ENCODE results near the gene EFCAB6. TPM values are rescaled to one million over a fixed set of nuclear protein-coding genes. Genes with fewer than 3 reads are reported as not detected.

Gene EFCAB6
- total RNA-seq, 1 experiment from 2014 or later: 2.5 TPM

- TF ChIP-seq EZH2 (IDR thresholded peaks at IDR 0.05; ENCODE audit: low read depth): no peak
- TF ChIP-seq, protein P1, sequence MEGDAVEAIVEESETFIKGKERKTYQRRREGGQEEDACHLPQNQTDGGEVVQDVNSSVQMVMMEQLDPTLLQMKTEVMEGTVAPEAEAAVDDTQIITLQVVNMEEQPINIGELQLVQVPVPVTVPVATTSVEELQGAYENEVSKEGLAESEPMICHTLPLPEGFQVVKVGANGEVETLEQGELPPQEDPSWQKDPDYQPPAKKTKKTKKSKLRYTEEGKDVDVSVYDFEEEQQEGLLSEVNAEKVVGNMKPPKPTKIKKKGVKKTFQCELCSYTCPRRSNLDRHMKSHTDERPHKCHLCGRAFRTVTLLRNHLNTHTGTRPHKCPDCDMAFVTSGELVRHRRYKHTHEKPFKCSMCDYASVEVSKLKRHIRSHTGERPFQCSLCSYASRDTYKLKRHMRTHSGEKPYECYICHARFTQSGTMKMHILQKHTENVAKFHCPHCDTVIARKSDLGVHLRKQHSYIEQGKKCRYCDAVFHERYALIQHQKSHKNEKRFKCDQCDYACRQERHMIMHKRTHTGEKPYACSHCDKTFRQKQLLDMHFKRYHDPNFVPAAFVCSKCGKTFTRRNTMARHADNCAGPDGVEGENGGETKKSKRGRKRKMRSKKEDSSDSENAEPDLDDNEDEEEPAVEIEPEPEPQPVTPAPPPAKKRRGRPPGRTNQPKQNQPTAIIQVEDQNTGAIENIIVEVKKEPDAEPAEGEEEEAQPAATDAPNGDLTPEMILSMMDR (conservative IDR thresholded peaks at IDR 0.05): no peak; the same call in 1 of the 2 replicates
These were observed 275.0 kb downstream of the EFCAB6 start for GRCh38 chr22:43537019-43537585.

GRCh38 chr22:43535741-43536140, 276.4 kb downstream of the EFCAB6 start:
- no TSS peak for BruUV-seq (replicated peaks)
- intact Hi-C loops (cut with micrococcal nuclease; ENCODE audit: unreplicated experiment): no loop called here
- Histone ChIP-seq H3F3A (ENCODE audit: insufficient read depth, low read depth) (no peaks in the 10 kb centered on the region), H3K27me3 (ENCODE audit: insufficient read depth, low read depth) (peaks cover 100% of the 10 kb centered on the region), H3K4me1 (replicated peaks; ENCODE audit: insufficient read depth) (no peaks in the 10 kb centered on the region), H3K27ac (no peak overlapping the region), H2AFZ (no peak overlapping the region), H3K36me3 (ENCODE audit: low read depth) (no peaks in the 10 kb centered on the region), H3K9me2 (ENCODE audit: insufficient read depth) (no peaks in the 10 kb centered on the region), H3K79me2 (ENCODE audit: low read depth) (no peaks in the 10 kb centered on the region), H3K9me3 (ENCODE audit: insufficient read depth, low read depth) (no peaks in the 10 kb centered on the region), H3K4me2 (no peak overlapping the region), H4K20me1 (ENCODE audit: insufficient read depth) (no peaks in the 10 kb centered on the region; the same call in 1 of the 2 replicates), H3K4me3 (no peak overlapping the region)
- POLR2A ChIA-PET (ENCODE audit: unreplicated experiment): no interaction called here
- CTCF ChIA-PET: no interaction called here
- DNase-seq: no peak
- TF ChIP-seq, protein P1 (conservative IDR thresholded peaks at IDR 0.05): no peak
- no peak for TF ChIP-seq EZH2 (IDR thresholded peaks at IDR 0.05; ENCODE audit: low read depth)

More at GRCh38 chr22:43537019-43537585, 275.0 kb downstream of the EFCAB6 start:
- POLR2A ChIA-PET (ENCODE audit: unreplicated experiment): no interaction called here
- Histone ChIP-seq H3K27ac (no peak overlapping the region), H3K9me3 (ENCODE audit: insufficient read depth, low read depth) (no peaks in the 10 kb centered on the region), H3K4me3 (no peak overlapping the region), H3K36me3 (ENCODE audit: low read depth) (no peaks in the 10 kb centered on the region), H3F3A (ENCODE audit: insufficient read depth, low read depth) (no peaks in the 10 kb centered on the region), H3K9me2 (ENCODE audit: insufficient read depth) (no peaks in the 10 kb centered on the region), H3K4me2 (no peak overlapping the region), H3K4me1 (replicated peaks; ENCODE audit: insufficient read depth) (no peaks in the 10 kb centered on the region), H2AFZ (no peak overlapping the region), H4K20me1 (ENCODE audit: insufficient read depth) (no peaks in the 10 kb centered on the region; the same call in 1 of the 2 replicates), H3K79me2 (ENCODE audit: low read depth) (no peaks in the 10 kb centered on the region), H3K27me3 (ENCODE audit: insufficient read depth, low read depth) (peaks cover 100% of the 10 kb centered on the region)
- no TSS peak for BruUV-seq (replicated peaks)
- CTCF ChIA-PET: interaction anchor here (0.6 kb wide), 1 partner anchor 54 kb away, joined by 3 read pairs; no protein-coding TSS in a partner anchor
- intact Hi-C loops (cut with micrococcal nuclease; ENCODE audit: unreplicated experiment): no loop called here
- no peak for DNase-seq

DNA sequence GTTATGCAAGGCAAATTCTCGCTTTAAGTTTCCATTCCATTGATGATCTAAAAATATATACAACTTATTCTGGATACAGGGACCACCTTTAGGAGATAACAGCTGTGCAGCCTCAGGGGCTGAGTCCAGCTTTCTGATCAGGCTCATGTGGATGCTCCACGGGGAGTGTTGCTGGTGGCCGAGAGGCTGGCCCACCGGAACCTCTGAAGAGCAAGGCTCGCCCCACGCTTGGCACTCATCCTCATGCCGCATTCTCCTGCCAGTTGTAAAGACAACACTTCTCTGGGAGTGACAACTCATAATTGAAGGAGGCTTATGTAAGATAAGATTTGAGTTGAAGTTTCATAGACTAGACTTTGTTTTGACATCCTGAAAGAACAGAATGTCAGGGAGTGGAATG, 276.8 kb downstream of the EFCAB6 start:
- no TSS peak for BruUV-seq (replicated peaks)
- POLR2A ChIA-PET (ENCODE audit: unreplicated experiment): no interaction called here

More for the DNA sequence above, 276.8 kb downstream of the EFCAB6 start:
- H3K9me2 ChIP-seq (ENCODE audit: insufficient read depth): no peaks in the 10 kb centered on the region
- H4K20me1 ChIP-seq (ENCODE audit: insufficient read depth): no peaks in the 10 kb centered on the region; the same call in 1 of the 2 replicates
- no peaks in the 10 kb centered on the region for H3K4me1 ChIP-seq (replicated peaks; ENCODE audit: insufficient read depth)
- no peak overlapping the region for H3K27ac ChIP-seq
- H3K27me3 ChIP-seq (ENCODE audit: insufficient read depth, low read depth): peaks cover 100% of the 10 kb centered on the region
- no peaks in the 10 kb centered on the region for H3K36me3 ChIP-seq (ENCODE audit: low read depth)
- intact Hi-C loops (cut with micrococcal nuclease; ENCODE audit: unreplicated experiment): no loop called here
- no peak for DNase-seq
- H2AFZ ChIP-seq: no peak overlapping the region
- H3K79me2 ChIP-seq (ENCODE audit: low read depth): no peaks in the 10 kb centered on the region
- H3F3A ChIP-seq (ENCODE audit: insufficient read depth, low read depth): no peaks in the 10 kb centered on the region
- CTCF ChIA-PET: no interaction called here
- H3K4me2 ChIP-seq: no peak overlapping the region
- TF ChIP-seq EZH2 (IDR thresholded peaks at IDR 0.05; ENCODE audit: low read depth): no peak
- TF ChIP-seq, protein P1 (conservative IDR thresholded peaks at IDR 0.05): no peak
- no peaks in the 10 kb centered on the region for H3K9me3 ChIP-seq (ENCODE audit: insufficient read depth, low read depth)
- H3K4me3 ChIP-seq: no peak overlapping the region

Data from PC-9 (cell line).